Measurements from ENCODE around the gene UFD1. TPM values are rescaled to one million over a fixed set of nuclear protein-coding genes. Genes with fewer than 3 reads are reported as not detected.

The UFD1 gene
- total and polyA plus RNA-seq, 2 of the 13 experiments (the other 11 are each of a cell fraction or from before 2014, with no cell fraction given), result 47.9 to 51.1 TPM

GRCh38 chr22:19429950-19430889 lies 48.8 kb downstream of the UFD1 start (continued):
- TF ChIP-seq ZBTB26 (CRISPR knock-in tag; IDR thresholded peaks at IDR 0.05; ENCODE audit: borderline replicate concordance) (no peak), CEBPZ (IDR thresholded peaks at IDR 0.05; ENCODE audit: low read length) (no peak), TRAFD1 (CRISPR knock-in tag; IDR thresholded peaks at IDR 0.05; ENCODE audit: borderline replicate concordance) (no peak), REL (CRISPR knock-in tag; conservative IDR thresholded peaks at IDR 0.05) (no peak), TFAP4 (IDR thresholded peaks at IDR 0.05; ENCODE audit: borderline replicate concordance, low read depth) (no peak), ZBTB20 (CRISPR knock-in tag; IDR thresholded peaks at IDR 0.05; ENCODE audit: borderline replicate concordance, low read depth) (no peak), ZFP91 (CRISPR knock-in tag; IDR thresholded peaks at IDR 0.05; ENCODE audit: borderline replicate concordance) (peak; percentile 57; the same call in 1 of the 2 replicates), ZBTB8A (CRISPR knock-in tag; IDR thresholded peaks at IDR 0.05; ENCODE audit: borderline replicate concordance, low read depth) (no peak), NRL (CRISPR knock-in tag; IDR thresholded peaks at IDR 0.05; ENCODE audit: borderline replicate concordance) (no peak), ZNF207 (IDR thresholded peaks at IDR 0.05; ENCODE audit: borderline replicate concordance) (no peak), ZNF281 (CRISPR knock-in tag; IDR thresholded peaks at IDR 0.05; ENCODE audit: borderline replicate concordance) (peak; percentile 69; the same call in 1 of the 2 replicates), JUND (CRISPR knock-in tag; IDR thresholded peaks at IDR 0.05) (no peak), SP2 (CRISPR knock-in tag; IDR thresholded peaks at IDR 0.05) (no peak), ZNF263 (CRISPR knock-in tag; IDR thresholded peaks at IDR 0.05) (0 out of 2 replicates have a peak, but pooled peaks have one; percentile 10), ZNF138 (CRISPR knock-in tag; IDR thresholded peaks at IDR 0.05; ENCODE audit: low read depth) (no peak)

Data from HepG2 (cell line).